Measurements from ENCODE around the gene FAIM2.
"Not testable (repeated sequence)": the region's sequence is repeated elsewhere in the genome, so short reads cannot be mapped to it uniquely, and the experiment has no call there.

Gene FAIM2

GRCh38 chr12:49877066-49877465 is 26.6 kb downstream of the FAIM2 start:
- DNase-seq: no peak

- DNase-seq: no peak
Measured at GRCh38 chr12:49876070-49876469, 27.6 kb downstream of the FAIM2 start.

GRCh38 chr12:49875115-49875720 is 28.5 kb downstream of the FAIM2 start:
- no peak for DNase-seq

DNA sequence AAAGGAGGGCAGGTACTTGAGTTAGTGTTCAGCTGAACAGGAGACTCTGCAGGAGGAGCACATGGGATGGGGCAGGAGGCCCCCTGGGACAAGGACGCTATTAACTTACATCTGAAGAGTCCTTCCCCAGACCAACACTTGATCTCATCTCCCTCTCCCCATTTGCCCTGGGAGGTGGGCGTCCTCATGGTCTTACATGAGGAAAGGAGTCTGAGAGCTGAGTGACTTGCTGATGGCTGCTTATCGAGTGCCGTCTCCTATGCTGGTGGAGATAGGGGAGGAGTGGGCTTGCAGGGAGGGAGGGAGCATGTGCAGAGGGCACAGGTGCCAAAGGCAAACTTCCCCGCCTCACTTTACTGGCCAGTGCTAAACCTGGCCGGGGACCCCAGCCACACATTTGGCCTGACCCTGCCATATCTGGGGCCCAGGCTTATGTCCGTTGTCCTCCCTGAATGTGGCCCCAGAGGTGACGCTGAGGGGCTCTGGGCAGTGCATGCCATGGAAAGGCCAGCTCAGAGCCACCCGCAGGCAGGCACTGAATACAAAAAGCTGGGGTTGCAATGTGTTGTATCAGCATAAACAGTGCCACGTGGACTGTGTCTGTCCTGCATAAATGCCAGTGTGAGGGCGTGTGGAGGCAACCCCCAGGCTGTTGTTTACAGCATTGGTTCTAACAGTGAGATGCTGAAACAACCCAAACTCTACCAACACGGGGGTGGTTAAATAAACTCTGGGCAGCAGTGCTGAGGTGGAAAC is 29.4 kb downstream of the FAIM2 start:
- no peak for DNase-seq

DNA sequence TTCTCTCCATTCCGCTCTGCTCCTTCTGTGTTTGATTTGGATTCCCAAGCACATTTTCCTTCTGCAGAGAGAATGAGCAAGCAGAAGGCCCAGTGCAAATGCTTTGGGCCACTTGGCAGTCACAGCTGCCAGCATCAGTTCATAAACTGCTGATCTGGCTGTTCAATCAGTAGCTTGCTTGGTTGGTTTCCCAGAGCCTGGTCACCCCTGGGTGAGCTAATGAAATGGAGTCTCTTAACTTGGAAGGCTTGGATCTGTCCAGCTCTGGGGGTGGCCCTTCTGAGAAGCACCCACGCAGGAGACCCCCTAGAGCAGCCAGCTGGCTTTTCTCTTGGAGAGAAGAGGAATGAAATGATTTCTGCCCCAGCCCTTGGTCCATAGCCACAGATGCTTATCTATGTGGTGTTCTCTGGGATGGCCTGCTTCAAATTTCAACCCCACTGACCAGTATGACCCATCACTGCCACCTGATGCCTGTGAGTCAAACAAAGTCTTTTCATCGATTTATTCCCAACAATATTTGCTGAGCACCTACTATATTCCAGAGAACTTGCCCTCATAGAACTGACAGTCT is 30.3 kb downstream of the FAIM2 start:
- DNase-seq: no peak

- DNase-seq: no peak
Measured at GRCh38 chr12:49872781-49873181, 30.9 kb downstream of the FAIM2 start.

- no peak for DNase-seq
Measured at GRCh38 chr12:49872381-49872780, 31.3 kb downstream of the FAIM2 start.

- DNase-seq: not testable (repeated sequence)
Measured at GRCh38 chr12:49871811-49872251, 31.9 kb downstream of the FAIM2 start.

DNA sequence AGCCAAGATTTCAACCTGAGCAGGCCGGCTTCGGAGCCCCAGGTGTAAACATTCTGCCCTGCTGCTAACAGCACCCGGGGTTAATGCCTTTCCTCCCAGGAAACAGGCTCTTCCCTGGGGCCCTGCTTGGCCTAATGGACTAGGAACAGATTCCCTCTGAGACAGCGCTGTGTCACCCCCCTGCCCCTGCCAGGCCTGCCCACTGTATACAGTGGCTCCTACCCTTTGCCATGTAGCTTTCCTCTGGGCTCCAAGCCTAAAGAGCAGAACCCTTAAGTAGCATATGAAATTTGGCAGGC is 32.5 kb downstream of the FAIM2 start:
- no peak for DNase-seq

- no peak for DNase-seq
Measured at GRCh38 chr12:49870501-49871262, 33.0 kb downstream of the FAIM2 start.

DNA sequence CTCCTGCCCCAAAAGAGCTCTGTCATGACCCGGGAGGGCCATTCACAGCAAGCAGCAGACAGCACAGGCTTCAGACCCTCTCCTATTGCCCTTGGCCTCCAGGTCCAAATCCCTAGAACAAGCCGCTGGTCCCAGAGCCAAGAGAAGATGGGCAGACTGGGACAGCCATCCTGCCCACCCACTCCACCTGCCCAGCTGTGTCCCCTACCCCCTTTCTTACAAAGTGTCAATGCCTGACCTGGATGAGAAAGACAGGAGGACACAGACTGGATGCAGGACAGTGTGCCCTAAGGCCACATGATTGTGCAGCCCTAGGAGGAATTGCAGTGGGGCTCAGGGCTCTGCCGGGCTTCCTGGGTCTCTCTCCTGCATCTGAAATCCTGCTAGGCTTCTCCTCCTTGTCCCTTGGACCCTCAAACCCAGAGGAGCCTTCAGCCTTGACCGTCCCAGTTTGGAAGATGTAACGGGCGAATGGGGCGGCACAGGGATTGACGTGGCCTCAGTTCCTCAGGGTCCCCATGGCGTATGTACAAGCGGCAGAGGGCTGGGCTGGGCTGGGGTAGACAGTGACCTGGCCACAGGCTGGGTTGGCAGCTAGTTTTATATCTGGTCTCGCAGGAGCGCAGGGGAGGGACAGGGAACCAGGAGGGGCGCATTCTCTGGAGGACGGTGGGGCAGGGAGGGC is 33.7 kb downstream of the FAIM2 start:
- no peak for DNase-seq

DNA sequence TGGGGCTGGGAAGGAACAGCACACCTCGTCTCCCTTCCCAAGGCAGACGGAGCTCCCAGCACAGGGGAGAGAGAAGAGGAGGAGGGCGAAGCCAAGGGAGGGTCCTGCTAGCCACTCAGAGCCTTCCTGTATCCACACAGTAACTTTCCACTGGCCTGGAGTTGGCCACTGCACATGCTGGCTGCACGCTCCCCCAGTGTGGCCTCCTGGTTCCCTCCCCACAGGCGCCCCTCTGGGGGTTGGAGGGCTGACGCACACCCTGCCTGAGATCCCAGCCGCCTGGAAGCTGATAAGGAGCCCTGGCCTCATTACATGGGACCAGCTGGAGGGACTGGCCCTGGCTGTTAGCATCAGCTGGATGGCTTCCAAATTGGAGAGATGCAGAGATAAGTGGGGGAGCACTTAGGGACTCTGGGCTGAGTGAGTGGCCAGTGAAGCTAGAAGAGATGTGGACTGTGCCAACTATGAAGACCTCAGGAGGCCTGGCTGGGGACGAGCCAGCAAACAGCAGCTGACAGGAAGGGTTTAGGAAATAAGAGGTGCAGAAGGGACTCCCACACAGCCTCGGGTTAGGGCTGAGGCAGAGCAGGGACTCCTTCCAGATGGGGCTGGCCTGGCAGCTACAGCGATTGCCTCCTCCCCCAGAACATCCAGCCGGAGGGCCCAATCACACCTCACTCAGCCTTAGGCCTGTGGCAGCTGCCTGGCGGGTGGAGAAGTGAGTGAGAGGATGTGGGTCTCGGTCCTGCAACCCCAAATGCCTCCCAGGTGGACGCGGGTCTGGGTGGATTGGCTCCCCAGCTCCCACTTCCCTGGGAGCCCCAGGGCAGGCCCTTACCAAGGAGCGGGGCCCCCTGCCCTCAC is 34.5 kb downstream of the FAIM2 start:
- no peak for DNase-seq

DNA sequence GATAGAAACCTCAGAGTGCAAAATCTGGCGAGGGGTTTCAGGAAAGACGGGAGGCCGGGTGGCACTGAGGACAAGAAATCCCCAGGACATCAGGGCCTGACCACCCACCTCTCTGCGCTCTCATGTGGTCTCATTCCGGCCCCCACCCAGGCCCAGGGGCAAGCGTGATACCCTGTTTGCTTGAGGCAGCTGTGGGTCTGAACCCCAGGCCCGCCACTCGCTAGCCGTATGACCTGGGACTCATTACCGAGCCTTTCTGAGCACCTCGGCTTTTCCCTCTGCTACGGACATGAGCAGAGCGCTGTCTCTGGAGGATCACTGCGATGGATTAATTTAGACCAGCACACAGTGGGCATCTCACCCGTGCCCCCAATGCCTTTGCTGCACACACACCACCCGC is 35.3 kb downstream of the FAIM2 start:
- DNase-seq: no peak

- no peak for DNase-seq
Measured at GRCh38 chr12:49867570-49868341, 35.9 kb downstream of the FAIM2 start.

GRCh38 chr12:49866859-49867569 is 36.7 kb downstream of the FAIM2 start:
- DNase-seq: peak; percentile 59

GRCh38 chr12:49865782-49866135 is 37.9 kb downstream of the FAIM2 start:
- no peak for DNase-seq

- DNase-seq: no peak
Measured at GRCh38 chr12:49865109-49865781, 38.5 kb downstream of the FAIM2 start.

DNA sequence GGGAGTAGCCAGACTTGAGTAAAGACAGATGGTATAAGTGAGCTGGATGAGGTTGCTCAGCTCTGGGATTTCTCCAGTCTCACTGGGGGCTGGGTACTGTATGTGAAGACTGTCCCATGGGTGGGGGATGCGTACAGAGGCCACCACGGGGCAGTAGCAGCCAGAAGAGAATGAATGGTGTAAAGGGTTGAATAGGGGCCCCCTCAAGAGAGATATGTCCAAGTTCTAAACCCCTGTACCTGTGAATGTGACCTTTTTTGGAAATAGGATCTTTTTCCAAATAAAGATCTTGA is 39.0 kb downstream of the FAIM2 start:
- DNase-seq: no peak

- DNase-seq: no peak
Measured at GRCh38 chr12:49863946-49864797, 39.5 kb downstream of the FAIM2 start.

All from activated CD4-positive, alpha-beta T cell treated with anti-CD3 and anti-CD28 coated beads for 1 hour (primary cell).